ENCODE data around the gene IGLL1.

DNA sequence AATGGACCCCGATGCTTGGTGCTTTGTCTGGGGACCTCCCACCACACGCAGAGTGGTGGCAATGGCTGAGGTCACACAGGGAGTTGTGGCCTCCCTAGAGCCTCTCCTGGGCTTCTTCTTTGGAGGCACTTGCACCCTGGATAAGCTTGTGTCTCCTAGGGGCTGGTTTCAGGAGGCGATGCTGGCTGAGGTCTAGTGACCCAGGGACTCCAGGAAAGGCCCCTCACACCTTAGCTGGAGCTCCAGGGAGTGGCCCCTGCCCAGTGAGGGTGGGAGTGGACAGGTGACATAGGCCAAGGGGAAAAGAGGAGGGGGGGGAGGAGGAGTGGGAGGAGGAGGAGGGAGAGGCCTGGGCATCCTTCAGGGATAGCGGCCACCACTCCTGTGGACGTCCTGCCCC is 810 bp downstream of the IGLL1 start:
- TF ChIP-seq POLR2A (IDR thresholded peaks at IDR 0.05), result no peak
- TF ChIP-seq CTCF (IDR thresholded peaks at IDR 0.05), result no peak

Measured in adrenal gland (tissue), 5 donors.